Peyer's patch (tissue), 4 donors: ENCODE data around the gene PKNOX2.

Experiments
- CTCF ChIP-seq, 6 experiments: fragments of 450-650 bp in 4 of 6; fragments of 200-600 bp in 2 of 6; sonication (generic) in 1 of 6; IDR thresholded peaks; one replicate each; pipeline ENCODE4 v1.5.1; 2017 to 2019; ENCODE audit warnings: antibody characterized with exemption in 6 of 6, mild to moderate bottlenecking in 3 of 6, moderate library complexity in 1 of 6
- POLR2A ChIP-seq, 2 donors: fragments of 450-650 bp; IDR thresholded peaks; one replicate each; pipeline ENCODE4 v1.5.1; 2017; ENCODE audit warnings: antibody characterized with exemption in 2 of 2, mild to moderate bottlenecking in 2 of 2, moderate library complexity in 2 of 2

GRCh38 chr11:125397421-125397820 lies 232.9 kb downstream of the PKNOX2 start:
- TF ChIP-seq CTCF (IDR thresholded peaks at IDR 0.05) (no peak), POLR2A (IDR thresholded peaks at IDR 0.05) (no peak)
